GM19468 (cell line): Measurements from ENCODE around the gene PDE2A.
"Not testable (repeated sequence)": the region's sequence is repeated elsewhere in the genome, so short reads cannot be mapped to it uniquely, and the experiment has no call there.

ENCODE experiments used
- ATAC-seq: cut with Tn5 transposase; IDR thresholded peaks from one replicate; pipeline ENCODE4 v1.9.1; 2021; ENCODE audit warnings: mild to moderate bottlenecking, moderate library complexity, moderate number of reproducible peaks; ENCODE audit not compliant: unreplicated experiment; ENCODE audit errors: extremely low read depth

Gene PDE2A

DNA sequence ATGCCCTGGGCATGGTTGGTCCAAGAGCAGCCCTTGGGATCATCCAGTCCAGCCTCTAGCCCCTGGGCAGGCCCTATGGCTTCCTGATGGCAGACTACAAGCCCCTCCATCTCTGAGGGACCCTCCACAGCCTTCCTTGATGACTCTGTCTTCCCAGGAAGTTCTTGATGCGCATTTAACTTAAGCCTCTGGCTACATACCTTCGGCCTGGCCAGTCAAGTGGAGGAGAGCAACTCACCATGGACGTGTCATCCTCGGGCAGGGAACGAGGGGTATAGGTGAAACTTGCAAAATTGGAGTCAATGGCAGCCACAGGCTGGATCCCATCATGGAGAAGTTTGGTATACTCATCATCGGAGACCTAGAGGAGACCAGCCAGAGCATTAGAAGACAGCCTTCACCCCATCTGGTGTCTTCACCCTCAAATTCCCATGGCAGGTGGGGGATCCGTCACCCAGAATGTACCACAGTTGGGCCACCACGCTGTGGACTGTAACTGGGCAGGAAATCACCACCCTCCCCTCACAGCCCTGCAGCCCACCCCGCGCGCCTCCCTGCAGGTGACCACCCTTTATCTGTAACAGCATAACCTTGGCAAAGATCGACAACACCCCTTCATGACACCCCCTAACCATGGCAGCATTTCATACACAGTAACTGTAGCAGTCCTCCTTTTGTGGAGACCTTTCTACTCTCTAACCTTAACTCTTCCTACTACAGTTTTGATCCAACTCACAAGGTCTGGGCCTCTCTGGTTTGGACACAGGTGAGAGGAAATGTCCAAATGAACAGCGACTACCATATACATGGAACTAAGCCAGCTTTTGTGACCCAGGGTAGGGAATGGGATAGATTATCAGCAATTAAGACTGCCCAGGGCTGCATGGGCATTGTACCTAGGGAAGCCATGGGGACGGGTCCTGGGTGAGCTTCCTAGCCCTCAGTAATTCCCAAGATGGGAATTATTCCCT is 91.7 kb downstream of the PDE2A start:
- no peak for ATAC-seq

DNA sequence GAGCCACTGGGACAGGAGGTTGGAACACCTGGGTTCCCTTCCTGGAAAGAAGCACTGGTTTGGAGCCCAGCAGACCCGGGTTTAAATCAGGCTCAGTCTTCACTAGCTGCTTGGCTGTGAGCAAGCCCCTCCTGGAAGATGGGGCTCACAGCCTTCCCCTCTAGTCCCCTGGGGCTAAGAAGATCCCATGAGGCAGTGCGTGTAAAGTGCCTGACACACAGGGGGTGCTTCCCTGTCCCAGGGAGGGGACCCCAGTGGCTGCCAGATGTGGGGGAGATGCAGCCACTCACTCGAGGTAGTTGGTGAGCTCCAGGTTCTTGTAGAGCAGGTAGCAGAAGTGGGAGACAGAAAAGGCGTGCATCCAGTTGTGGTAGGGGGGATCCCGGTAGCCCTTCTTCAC is 93.2 kb downstream of the PDE2A start:
- no peak for ATAC-seq

DNA sequence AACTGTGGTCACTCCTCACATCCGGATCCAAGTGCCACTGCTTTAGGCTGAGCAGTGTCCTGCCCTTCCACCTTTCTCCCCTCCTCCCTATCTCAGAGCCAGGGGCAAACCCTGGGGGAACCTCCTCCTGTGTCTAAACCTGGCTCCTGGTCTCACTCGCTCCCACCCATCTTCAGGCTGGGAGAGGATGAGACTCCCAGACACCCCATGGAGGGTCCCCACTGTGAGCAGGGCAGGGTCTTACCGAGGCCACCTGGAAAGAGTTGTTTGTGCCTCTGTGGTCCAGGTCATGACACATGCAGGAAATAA is 93.6 kb downstream of the PDE2A start:
- no peak for ATAC-seq

DNA sequence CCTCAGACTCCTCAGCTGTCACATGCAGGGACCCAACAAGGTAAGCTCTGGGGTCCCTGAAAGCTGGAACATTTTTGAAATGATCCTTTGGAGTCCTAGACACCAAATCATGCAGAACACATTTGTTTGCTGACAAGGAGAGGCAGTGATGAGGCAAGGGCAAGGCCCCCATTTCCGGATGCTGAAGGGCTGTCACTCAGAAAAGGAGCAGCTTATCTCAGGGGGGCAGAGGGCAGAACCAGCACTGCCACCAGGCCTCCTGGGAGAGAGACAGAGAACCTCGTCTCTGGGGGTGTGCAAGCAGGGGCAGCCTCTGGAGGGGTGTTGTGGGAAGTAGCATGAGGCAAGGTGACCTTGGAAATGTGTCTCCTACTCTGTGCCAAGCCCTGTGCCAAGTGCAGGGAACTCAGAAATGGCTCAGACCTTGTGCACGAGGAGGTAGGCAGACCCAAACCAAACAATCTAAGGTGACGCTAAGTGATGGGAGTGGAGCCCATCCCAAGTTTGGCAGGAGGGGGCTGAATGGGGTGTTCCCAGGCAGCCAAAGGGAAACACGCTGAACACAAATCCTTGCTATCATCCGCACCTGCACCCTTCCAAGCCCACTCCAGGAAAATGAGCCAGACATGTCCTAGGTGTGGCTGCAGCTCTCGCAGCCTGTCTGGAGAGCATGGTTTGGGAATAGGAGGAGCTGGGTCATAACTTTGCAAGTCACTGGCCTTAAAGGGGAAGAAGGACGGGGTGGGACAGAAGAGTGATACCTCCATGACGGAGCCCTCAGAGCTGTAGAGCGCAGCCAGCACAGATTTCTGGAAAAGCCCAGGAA is 94.2 kb downstream of the PDE2A start:
- ATAC-seq, result no peak

DNA sequence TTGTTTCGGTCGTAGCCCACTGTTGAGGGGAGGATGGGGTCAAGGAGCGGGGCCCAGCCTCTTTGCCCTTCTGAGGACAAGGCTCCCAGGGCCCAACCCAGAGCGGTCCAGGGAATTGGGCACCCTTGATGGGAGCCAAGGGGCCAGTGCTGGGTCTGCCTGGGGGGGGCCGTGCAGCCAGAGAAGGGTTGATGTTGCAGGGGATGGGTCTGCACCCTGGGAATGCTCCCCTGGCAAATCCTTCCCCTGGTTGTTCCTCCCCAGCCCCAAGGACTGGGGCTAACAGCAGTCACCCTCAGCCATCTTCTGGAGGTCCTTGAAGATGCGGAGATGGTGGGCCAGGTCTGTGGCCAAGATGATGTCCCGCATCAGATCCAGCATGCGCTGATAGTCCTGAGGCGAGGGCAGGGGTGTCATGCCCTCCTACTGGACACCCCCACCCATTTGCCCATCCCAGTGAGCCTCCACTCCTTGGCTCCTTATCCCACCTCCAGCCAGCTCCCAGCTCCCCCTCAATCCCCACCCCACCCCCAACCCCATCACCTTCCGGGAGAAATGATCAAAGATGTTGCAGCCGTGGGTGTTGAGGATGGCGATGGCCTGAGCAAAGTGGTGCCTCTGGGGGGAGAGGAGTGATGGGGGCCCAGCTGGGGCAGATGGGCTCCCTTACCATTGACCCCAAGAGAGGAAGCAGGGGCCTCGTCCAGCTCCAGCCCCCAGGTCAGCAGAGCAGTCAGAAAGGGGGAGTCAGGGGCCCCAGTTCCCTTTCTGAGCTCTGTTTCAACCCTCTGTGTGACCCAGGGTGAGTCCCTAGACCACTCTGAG is 95.0 kb downstream of the PDE2A start:
- no peak for ATAC-seq

DNA sequence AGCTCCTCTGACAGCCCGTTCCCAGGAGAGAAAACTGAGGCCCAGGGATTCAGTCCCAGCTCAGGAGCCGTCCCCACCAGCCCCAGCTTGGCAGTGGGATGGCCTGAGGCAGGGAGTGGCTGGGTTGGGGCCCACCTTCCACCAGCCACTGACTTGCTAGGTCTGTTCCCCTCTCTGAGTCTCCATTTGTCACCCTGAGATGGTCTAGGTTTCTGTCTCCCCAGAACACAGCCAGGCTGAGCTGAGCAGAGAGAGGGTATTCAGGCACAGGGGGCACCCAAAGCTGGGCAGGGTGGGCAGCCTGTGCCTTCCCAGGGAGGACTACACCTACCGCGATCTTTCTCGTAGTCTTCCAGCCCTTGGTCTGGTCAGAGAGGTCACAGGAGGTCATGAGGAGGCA is 95.7 kb downstream of the PDE2A start:
- no peak for ATAC-seq

DNA sequence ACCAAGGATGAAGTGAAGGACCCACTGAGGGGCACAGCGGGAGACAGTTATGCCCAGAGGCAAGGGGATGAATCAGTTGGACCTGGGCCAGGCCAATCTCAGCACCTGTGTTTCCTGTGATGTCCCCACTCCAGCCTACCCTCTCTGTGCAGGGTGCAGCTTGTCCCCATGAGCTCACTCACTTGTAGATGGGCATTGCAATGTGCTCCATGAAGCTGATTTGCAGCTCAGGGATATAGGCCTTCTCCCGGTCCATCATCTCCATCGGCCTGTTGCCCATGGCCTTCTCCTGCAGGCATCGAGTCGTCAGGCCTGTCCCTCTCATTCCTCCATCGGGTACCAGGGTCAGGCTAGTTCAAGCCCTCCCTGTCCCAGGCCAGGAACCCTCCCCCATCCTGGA is 96.2 kb downstream of the PDE2A start:
- no peak for ATAC-seq

DNA sequence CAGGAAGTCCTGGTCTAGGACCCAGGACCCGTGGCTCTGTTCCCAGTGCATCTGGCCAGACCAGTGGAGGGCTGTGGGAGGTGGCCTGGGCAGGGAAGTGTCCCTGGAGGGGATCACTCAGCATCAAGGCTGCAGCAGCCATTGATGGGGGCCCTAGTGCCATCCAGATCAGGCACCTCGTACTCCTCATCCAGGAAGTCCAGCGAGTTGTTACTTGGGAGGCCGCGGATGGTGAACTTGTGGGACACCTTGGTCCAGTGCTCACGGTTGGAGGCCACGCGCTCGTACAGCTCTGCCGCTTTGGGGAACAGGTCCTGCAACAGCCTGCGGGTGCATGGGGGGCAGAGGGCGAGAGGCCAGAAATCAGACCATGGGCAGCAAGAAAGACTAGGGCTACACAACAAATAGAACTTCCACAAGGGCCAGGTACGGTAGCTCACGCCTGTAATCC is 96.9 kb downstream of the PDE2A start:
- ATAC-seq, result no peak

DNA sequence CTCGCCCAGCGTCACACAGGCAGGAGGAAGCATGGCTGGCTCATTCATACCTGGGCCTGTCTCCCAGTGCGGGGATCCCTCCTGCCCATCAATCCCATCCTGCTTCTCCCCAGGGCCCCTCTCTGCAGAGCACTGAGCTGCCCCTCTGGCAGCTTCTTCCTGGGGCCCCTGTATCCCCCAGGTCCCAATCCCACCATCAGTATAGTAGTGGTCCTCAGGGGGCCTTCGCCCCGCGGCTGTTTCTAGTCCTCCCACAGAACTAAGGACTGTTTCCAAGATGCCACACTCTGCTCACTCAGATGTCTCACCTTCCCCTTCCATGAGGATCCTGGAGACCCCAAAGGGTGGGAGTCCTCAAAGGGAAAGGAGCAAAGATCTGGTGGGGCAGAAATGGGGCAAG is 97.6 kb downstream of the PDE2A start:
- ATAC-seq, result no peak

DNA sequence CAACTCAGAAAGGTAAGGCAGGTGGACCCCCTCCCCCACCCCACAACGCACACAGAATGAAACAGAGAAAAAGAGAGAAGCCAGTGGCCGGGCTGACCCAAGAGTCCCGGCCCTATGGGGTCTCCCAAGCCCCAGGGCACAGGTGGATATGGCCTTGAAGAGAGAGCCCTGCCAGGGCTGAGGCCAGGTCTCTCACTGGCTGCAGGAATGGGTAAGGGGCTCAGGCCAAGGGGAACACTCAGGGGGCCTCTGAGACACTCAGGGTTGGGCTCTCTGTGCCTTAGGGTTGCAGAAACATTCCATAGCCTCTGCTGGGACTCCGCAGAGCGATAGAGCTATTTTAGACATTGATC is 98.0 kb downstream of the PDE2A start:
- no peak for ATAC-seq

DNA sequence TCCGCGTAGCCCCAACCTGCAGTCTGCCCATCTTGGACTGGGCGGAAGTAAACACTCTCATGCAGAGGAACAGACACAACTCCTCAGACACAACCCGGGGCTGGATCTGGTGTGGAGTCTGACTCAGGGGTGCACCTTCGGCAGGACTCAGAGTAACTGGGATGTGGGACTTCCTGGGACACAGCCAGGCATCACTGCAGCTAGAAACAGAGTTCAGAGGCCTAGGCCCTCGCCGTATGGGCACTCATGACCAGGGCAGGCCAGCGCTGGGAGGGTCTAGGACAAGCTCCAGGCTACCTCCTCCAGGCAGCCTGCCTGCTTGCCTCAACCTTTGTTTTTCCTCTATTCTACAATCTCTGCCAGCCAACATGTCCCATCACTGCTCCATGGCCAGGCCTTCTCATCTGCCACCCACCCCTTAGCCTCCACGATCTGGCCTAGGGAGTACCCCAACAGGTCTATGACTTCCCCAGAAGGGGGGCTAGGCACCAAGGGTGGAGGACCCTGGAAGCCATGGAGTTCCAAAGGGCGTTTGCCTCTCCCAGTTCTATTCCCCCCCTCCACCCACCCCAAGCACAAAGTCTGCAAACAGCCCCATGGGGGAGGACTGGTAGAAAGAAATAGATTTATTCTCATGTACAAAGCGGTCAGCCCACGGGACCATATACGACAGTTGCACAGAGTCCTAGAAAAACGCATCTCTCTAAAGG is 98.5 kb downstream of the PDE2A start:
- no peak for ATAC-seq

DNA sequence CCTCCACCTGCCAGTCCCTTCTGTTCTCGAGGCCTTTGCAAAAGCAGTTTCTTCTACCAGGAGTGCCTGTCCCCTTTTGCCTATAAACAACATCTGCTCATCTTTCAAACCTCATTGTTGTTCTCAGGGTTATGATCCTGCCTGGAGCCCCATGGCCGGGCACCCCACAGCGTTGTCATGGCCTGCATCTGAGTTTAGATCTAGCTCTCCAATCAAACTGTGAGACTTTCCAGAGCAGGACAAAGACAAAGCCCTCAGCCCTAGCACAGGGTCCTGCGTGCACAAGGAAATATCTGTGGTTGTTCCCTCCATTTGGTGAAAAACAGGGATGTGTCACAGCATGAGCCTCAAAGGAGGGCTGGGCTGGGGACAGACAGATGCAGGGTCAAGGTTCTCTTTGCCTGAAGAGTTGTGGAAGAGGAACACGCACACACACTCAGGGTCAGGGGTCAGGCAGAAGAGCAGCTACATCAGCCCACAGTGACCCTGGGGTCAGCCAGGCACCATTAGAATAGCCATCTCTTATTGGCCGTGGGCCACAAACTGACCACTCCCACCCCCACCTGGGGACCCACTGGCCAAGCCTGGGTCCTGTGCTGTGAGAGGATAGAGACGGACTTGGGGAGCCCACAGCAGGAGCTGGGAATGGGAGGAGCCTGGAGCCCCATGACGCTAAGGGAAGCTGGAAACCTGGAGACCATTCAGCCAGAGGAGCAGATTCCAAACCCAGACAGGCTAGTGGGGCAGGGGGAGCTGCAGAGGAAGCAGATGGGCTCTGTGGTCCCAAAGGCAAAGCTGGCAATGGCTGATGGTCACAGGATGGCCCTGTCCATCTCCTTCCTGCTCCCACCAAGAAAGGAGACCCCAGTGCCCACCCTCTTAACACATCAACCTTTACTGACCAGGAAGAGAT is 99.4 kb downstream of the PDE2A start:
- ATAC-seq, result no peak

DNA sequence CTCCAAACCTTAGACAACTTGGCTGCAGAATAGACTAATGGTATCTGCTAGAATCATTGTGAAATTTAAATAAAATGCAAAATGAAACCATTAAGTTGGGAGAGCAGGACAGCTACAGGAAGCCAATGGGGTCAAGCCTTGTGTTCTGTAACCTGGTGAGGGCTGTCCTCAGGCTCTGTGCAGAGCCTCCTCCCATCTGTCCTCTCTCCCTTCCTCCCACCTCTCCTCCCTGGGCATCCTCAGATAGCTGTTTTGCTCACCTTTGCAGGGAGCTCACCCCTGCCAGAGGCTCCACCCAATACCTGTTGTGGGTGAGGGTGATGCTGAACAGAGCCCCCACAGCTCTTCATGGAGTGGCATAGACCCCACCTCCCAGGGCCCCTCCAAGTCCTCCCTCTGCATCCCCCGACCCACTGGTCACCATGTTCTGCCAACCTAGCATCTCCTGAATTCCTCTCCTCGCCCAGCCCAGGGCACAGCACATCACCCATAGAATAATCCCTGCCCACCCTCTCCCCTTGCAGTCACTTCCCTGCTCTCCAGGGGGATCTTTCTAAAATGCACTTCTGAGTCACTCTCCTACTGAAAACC is 100.3 kb downstream of the PDE2A start:
- no peak for ATAC-seq

DNA sequence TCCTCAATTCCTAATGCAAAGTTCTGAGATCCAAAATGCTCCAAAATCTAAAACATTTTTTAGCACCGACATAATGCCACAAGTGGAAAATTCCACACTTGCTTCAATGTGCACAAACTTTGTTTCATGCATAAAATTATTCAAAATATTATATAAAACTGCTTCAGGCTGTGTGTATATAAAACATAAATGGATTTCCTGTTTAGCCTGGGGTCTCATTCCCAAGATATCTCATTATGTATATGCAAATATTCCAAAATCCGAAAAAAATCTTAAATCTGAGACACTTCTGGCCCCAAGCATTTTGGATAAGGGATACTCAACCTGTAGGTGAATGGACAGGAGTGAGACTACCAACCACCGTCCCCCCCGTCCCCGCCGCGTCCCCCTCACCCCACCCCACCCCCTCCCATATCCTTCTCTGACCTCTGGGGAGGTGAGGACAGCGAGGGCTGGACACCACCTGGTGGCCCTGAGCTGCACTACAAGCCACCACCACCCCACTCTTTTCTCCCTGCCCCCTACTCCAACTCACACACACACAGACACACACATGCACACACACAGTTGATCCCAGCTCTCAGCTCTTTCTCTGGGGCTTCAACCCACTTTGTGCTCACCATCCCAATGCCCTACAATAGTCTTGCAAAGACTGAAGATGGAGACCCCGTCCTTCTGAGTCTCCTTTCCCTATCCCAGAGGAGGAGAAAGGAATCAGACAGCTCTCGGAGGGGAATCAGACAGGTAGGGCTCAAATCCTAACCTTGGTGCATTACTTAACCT is 101.0 kb downstream of the PDE2A start:
- no peak for ATAC-seq

DNA sequence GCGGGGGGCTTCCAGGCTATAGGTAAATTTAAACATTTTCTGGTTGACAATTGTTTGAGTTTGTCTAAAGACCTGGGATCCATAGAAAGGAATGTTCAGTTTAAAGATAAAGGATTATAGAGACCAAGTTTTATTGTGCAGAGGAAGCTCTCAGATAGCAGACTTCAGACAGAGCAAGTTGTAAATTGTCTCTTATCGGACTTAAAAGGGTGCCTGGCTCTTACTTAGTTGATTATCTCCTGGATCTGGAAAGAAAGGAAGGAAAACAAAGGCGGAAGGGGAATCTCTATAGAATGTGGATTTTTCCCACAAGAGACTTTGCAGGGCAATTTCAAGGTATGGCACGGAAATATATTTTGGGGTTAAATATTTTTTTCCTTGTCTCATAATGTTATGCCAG is 101.7 kb downstream of the PDE2A start:
- ATAC-seq, result not testable (repeated sequence)

DNA sequence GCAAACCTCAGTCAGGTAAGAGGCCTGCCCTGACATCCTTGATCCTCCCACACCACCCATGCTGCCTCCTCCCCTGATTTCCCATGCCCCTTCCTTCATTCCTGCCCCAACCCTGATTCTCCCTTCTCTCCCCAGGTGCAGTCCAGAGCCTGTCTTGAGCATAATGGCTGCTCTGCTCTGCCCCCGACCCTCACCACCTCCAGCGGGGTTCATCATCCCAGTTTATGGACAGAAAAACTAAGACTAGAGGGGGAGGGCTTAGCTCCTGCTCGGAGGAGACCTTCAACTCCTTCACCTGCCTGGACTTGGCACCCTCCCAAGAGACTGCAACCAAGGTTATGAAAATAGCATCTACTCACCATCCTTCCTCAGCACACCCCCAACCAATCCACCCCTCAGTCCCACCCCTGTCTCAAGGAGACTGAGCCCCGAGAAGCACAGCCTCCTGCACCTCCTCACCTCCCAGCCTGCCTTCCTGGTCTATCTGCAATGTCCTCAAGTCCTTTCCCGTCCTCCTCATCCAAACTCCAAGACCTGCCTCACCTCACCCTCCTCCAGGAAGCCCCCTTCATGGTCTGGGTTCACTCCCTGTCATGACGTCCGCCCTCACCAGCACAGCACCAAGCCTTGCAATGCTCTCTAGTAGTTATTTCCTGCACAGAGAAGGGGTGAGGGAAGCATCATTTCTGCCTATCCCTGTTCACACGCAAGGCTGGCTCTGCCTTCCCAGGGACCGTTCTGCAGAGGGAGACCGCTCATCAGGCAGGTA is 103.1 kb downstream of the PDE2A start:
- no peak for ATAC-seq
